HG02678 (cell line): ENCODE data around the gene PTPRN2.

Source experiments
- ATAC-seq: cut with Tn5 transposase; IDR thresholded peaks from one replicate; pipeline ENCODE4 v1.9.1; 2021; ENCODE audit warnings: mild to moderate bottlenecking, moderate library complexity; ENCODE audit not compliant: unreplicated experiment

PTPRN2 gene

GRCh38 chr7:158558816-158559215 is 28.8 kb downstream of the PTPRN2 start:
- ATAC-seq: no peak

GRCh38 chr7:158557441-158557755 is 30.2 kb downstream of the PTPRN2 start:
- ATAC-seq: no peak

GRCh38 chr7:158556721-158557440 is 30.7 kb downstream of the PTPRN2 start:
- no peak for ATAC-seq

- no peak for ATAC-seq
Measured at GRCh38 chr7:158555034-158555520, 32.5 kb downstream of the PTPRN2 start.

- ATAC-seq: no peak
Measured at GRCh38 chr7:158550886-158551452, 36.7 kb downstream of the PTPRN2 start.

- no peak for ATAC-seq
Measured at GRCh38 chr7:158550394-158550700, 37.3 kb downstream of the PTPRN2 start.

GRCh38 chr7:158549616-158550393 is 37.8 kb downstream of the PTPRN2 start:
- ATAC-seq: no peak

- no peak for ATAC-seq
Measured at GRCh38 chr7:158549176-158549615, 38.4 kb downstream of the PTPRN2 start.

- no peak for ATAC-seq
Measured at GRCh38 chr7:158548726-158549125, 38.9 kb downstream of the PTPRN2 start.

GRCh38 chr7:158547817-158548216 is 39.8 kb downstream of the PTPRN2 start:
- ATAC-seq: no peak

GRCh38 chr7:158546626-158547025 is 41.0 kb downstream of the PTPRN2 start:
- ATAC-seq: no peak

- ATAC-seq: no peak
Measured at GRCh38 chr7:158546214-158546613, 41.4 kb downstream of the PTPRN2 start.

GRCh38 chr7:158544708-158545107 is 42.9 kb downstream of the PTPRN2 start:
- ATAC-seq: no peak

GRCh38 chr7:158543840-158544239 is 43.8 kb downstream of the PTPRN2 start:
- ATAC-seq: no peak

GRCh38 chr7:158542651-158543566 is 44.7 kb downstream of the PTPRN2 start:
- no peak for ATAC-seq

GRCh38 chr7:158541346-158542010 is 46.1 kb downstream of the PTPRN2 start:
- peak; percentile 57 for ATAC-seq

GRCh38 chr7:158539711-158540146 is 47.9 kb downstream of the PTPRN2 start:
- no peak for ATAC-seq

GRCh38 chr7:158538156-158538946 is 49.3 kb downstream of the PTPRN2 start:
- ATAC-seq: no peak

- ATAC-seq: no peak
Measured at GRCh38 chr7:158537516-158537882, 50.1 kb downstream of the PTPRN2 start.
